Kidney (tissue), 14 donors: ENCODE results near the gene TYW5. TPM values are rescaled to one million over a fixed set of nuclear protein-coding genes. Genes with fewer than 3 reads are reported as not detected.

Experiments
- DNase-seq, 5 donors: peaks; one replicate each; pipeline ENCODE4 v3.0.0-alpha.2; 2013 to 2020
- FAIRE-seq: peaks from 2 replicates; lab custom pipeline; 2012; peaks lifted over from hg19 to GRCh38; lab: Jason Lieb, UNC
- H3K27ac ChIP-seq, 2 donors: one replicate each; pipeline ENCODE4 v1.7.0; 2013; ENCODE audit warnings: low read depth in 2 of 2, low read length in 2 of 2, inconsistent platforms in 1 of 2
- H3K27me3 ChIP-seq: one replicate; pipeline ENCODE4 v1.7.1; 2013; ENCODE audit warnings: low read length, inconsistent platforms; ENCODE audit not compliant: control insufficient read depth, insufficient read depth
- H3K36me3 ChIP-seq, 3 donors: one replicate each; pipeline versions ENCODE4 v1.7.0 to v1.7.1; 2013; ENCODE audit warnings: low read length in 3 of 3, control low read depth in 1 of 3, inconsistent platforms in 1 of 3; ENCODE audit not compliant: insufficient read depth in 3 of 3, control insufficient read depth in 2 of 3
- H3K4me1 ChIP-seq, 3 donors: one replicate each; pipeline versions ENCODE4 v1.7.0 to v1.7.1; 2013; ENCODE audit warnings: low read length in 3 of 3, inconsistent platforms in 1 of 3, low read depth in 1 of 3; ENCODE audit not compliant: control insufficient read depth in 2 of 3, insufficient read depth in 2 of 3
- H3K4me3 ChIP-seq, 3 donors: one replicate each; pipeline versions ENCODE4 v1.7.0 to v1.8.1; 2013; ENCODE audit warnings: low read length in 3 of 3, control low read depth in 1 of 3, inconsistent platforms in 1 of 3
- H3K9ac ChIP-seq, 3 donors: one replicate each; pipeline versions ENCODE4 v1.7.0 to v1.7.1; 2013; ENCODE audit warnings: low read length in 3 of 3, control low read depth in 1 of 3, inconsistent platforms in 1 of 3
- H3K9me3 ChIP-seq, 3 donors: one replicate each; pipeline versions ENCODE4 v1.7.0 to v1.7.1; 2013; ENCODE audit warnings: low read length in 3 of 3, control low read depth in 1 of 3, inconsistent platforms in 1 of 3; ENCODE audit not compliant: control insufficient read depth in 2 of 3, insufficient read depth in 1 of 3
- CTCF ChIP-seq: IDR thresholded peaks from 3 replicates; pipeline ENCODE4 v1.5.1; 2012; ENCODE audit warnings: mild to moderate bottlenecking, moderate library complexity, borderline replicate concordance; ENCODE audit not compliant: insufficient read depth; ENCODE audit errors: extremely low read depth
- intact Hi-C: fragments of 100-400 bp; cut with DNase I; formaldehyde crosslinking; loops from one replicate; pipeline ENCODE4 v1.11.1; 2022
- polyA plus RNA-seq: library from polyadenylated mRNA; stranded (reverse); fragments of 350-450 nt; fragmentation: Illumina TruSeq; extraction: RNeasy Lipid Tissue Mini Kit (QIAGEN cat#74804); gene quantifications from one replicate; pipeline ENCODE4 v1.2.3, GENCODE V29; 2014; ENCODE audit warnings: low read depth, low replicate concordance; ENCODE audit not compliant: insufficient read depth
- total RNA-seq: library from RNA; stranded (reverse); fragmentation: NEBNext Ultra II Directional; extraction: Animal tissue kit (Norgen Biotek cat#: 25700); gene quantifications from one replicate; pipeline ENCODE4 v1.2.1, GENCODE V29; 2021
- donor health status: control.
- donor health status: control.
- donor health status: control.
- donor health status: control.
- donor health status: control.
- donor health status: DM: yes; HTN: yes; CAD: no.
- donor health status: Normal renal cell carcinoma (clear cell type).

The TYW5 gene
- total and polyA plus RNA-seq, 2 donors from 2014 or later, result 6.8 to 8.0 TPM

- H3K36me3 ChIP-seq, result peaks cover 0 to 15% (median 11%) of the 10 kb centered on the region in 3 donors
- peak overlapping the region; percentile 88 to 97 (median 90) for H3K9ac ChIP-seq
- H3K4me3 ChIP-seq, result peak overlapping the region; percentile 94 to 100 (median 94)
- no peak for TF ChIP-seq CTCF
- FAIRE-seq, result no peak
- intact Hi-C loops, result no loop called here
- peak overlapping the region; percentile 90 to 93 for H3K27ac ChIP-seq
- no peaks in the 10 kb centered on the region for H3K27me3 ChIP-seq
- H3K4me1 ChIP-seq, result peaks cover 0 to 11% (median 0%) of the 10 kb centered on the region in 3 donors
- no peak for DNase-seq
- H3K9me3 ChIP-seq, result no peaks in the 10 kb centered on the region
Measured at GRCh38 chr2:199955007-199955338, 318 bp downstream of the TYW5 start.

GRCh38 chr2:199951023-199951422, 4.3 kb downstream of the TYW5 start:
- Histone ChIP-seq H3K27me3 (no peaks in the 10 kb centered on the region), H3K4me1 (peaks cover 0 to 4% (median 0%) of the 10 kb centered on the region in 3 donors), H3K4me3 (no peak overlapping the region), H3K36me3 (peaks cover 3 to 12% (median 9%) of the 10 kb centered on the region in 3 donors), H3K9me3 (no peaks in the 10 kb centered on the region), H3K9ac (no peak overlapping the region), H3K27ac (no peak overlapping the region)
- DNase-seq (no peak), FAIRE-seq (peak; percentile 54)
- intact Hi-C loops, result no loop called here
- TF ChIP-seq CTCF, result no peak

- TF ChIP-seq CTCF, result no peak
- H3K9ac ChIP-seq, result no peak overlapping the region
- H3K4me1 ChIP-seq, result peaks cover 0 to 4% (median 0%) of the 10 kb centered on the region in 3 donors
- no peaks in the 10 kb centered on the region for H3K27me3 ChIP-seq
- H3K4me3 ChIP-seq, result no peak overlapping the region
- no peak overlapping the region for H3K27ac ChIP-seq
- intact Hi-C loops, result no loop called here
- H3K9me3 ChIP-seq, result no peaks in the 10 kb centered on the region
- DNase-seq (no peak), FAIRE-seq (no peak)
- H3K36me3 ChIP-seq, result peaks cover 3 to 18% (median 10%) of the 10 kb centered on the region in 3 donors
Measured at GRCh38 chr2:199950396-199950795, 4.9 kb downstream of the TYW5 start.

- intact Hi-C loops, result no loop called here
- FAIRE-seq, result no peak
- Histone ChIP-seq H3K9me3 (no peaks in the 10 kb centered on the region), H3K9ac (no peak overlapping the region), H3K27ac (no peak overlapping the region), H3K4me3 (no peak overlapping the region), H3K4me1 (peaks cover 0 to 2% (median 0%) of the 10 kb centered on the region in 3 donors), H3K36me3 (peaks cover 8 to 28% (median 17%) of the 10 kb centered on the region in 3 donors), H3K27me3 (no peaks in the 10 kb centered on the region)
- TF ChIP-seq CTCF, result no peak
- no peak for DNase-seq
Measured at GRCh38 chr2:199946836-199947235, 8.5 kb downstream of the TYW5 start.
